Measurements from ENCODE around the gene S100A5.
"Not testable (repeated sequence)": the region's sequence is repeated elsewhere in the genome, so short reads cannot be mapped to it uniquely, and the experiment has no call there.

The S100A5 gene, protein sequence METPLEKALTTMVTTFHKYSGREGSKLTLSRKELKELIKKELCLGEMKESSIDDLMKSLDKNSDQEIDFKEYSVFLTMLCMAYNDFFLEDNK

DNA sequence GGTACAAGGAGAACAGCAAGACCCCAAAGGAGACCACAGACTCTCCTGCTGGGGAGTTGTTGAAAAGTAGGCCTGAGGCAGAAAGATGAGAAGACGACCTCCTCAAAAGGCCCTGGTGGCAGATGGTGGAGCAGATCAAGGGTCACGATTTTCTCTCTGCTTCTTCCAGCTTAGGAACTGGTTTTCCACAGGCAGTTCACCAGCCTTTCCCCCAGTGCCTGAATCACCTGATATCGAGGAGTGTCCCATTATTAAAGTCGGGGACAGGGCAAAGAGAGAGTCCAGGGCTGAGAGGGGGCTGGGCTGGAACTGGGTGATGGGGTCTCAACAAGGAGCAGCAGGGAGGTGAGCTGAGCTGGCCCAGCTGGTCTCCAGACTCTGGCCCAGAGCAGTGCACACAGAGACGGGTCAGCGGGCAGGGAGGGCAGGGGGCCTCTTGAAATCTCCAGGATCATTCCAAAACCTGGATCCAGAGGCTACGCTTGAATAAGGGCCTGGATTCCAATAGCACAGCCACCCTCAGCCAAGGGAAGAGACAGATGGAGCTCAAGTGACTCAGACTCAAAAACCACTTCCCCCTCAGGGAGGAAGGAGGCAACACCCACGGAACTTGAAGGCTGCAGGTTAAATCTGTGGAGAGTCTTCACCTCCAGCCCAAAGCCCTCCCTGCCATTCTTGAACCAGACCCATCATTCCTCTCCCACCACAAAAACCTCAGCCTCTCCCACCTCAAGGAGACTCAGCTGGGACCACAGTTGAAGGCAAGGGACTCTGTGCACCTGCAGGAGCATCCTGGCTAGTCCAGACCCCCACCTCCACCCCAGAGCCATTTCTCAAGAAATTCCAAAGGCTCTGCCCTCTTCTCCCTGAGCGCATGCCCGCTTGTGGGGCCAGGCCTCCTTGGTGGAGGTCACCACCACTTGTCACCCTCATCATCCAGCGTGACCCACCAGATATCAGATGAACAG is at the start of gene S100A5:
Gene S100A5 (minus strand): TSS at position 541 of the 968 bp plus-strand sequence. CDS start 743 bp downstream, outside the sequence.
- no peak within 1 kb of the TSS for H3K4me3 ChIP-seq (ENCODE audit: low read depth, low read length)
- H3K4me1 ChIP-seq (ENCODE audit: control insufficient read depth, insufficient read depth, low read length), result peaks cover 19% of the 10 kb centered on the region
- peaks cover 2% of the 10 kb centered on the region for H3K36me3 ChIP-seq (ENCODE audit: control insufficient read depth, insufficient read depth, low read length)
- no peak within 1 kb of the TSS for H3K9ac ChIP-seq (ENCODE audit: low read depth, low read length)
- no peaks in the 10 kb centered on the region for H3K9me3 ChIP-seq (ENCODE audit: control insufficient read depth, insufficient read depth, low read length)
- peaks cover 9% of the 10 kb centered on the region for H3K27me3 ChIP-seq (ENCODE audit: control insufficient read depth, insufficient read depth, low read length)

DNA sequence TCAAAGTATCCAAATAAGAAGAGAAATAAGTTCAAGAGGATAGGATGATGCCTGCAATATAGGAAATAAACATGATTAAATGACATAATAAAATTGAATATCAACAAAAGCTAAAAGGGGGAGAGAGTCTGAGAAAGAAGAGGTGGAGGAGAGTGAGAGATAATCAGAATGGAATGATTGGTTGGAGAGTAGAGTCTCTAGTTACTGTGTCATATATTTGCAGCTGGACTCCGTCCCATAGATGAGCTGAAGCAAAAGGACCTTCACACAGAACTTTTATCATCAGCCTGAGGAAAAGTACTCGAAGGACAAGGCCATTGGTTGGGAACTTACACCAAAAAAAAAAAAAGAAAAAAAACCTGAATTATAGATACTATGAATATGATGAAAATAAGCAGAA is 47.7 kb upstream of the S100A5 start:
- Histone ChIP-seq H3K4me1 (ENCODE audit: control insufficient read depth, insufficient read depth, low read length) (no peaks in the 10 kb centered on the region), H3K4me3 (ENCODE audit: low read depth, low read length) (no peak overlapping the region), H3K27me3 (ENCODE audit: control insufficient read depth, insufficient read depth, low read length) (no peaks in the 10 kb centered on the region), H3K9ac (ENCODE audit: low read depth, low read length) (no peak overlapping the region), H3K36me3 (ENCODE audit: control insufficient read depth, insufficient read depth, low read length) (no peaks in the 10 kb centered on the region), H3K9me3 (ENCODE audit: control insufficient read depth, insufficient read depth, low read length) (no peaks in the 10 kb centered on the region)

DNA sequence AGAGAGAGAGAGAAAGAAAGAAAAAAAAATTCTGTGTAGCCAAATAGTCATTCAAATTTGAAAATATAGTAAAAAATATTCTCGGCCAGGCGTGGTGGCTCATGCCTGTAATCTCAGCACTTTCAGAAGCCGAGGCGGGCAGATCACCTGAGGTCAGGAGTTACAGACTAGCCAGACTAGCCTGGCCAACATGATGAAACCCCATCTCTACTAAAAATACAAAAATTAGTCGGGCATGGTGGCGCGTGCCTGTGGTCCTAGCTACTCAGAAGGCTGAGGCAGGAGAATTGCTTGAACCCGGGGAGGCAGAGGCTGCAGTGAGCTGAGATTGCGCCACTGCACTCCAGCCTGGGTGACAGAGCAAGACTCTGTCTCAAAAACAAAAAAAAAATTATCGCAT is 47.3 kb upstream of the S100A5 start:
- H3K4me1 ChIP-seq (ENCODE audit: control insufficient read depth, insufficient read depth, low read length); H3K9me3 ChIP-seq (ENCODE audit: control insufficient read depth, insufficient read depth, low read length); H3K36me3 ChIP-seq (ENCODE audit: control insufficient read depth, insufficient read depth, low read length); H3K4me3 ChIP-seq (ENCODE audit: low read depth, low read length); H3K27me3 ChIP-seq (ENCODE audit: control insufficient read depth, insufficient read depth, low read length); H3K9ac ChIP-seq (ENCODE audit: low read depth, low read length): not testable (repeated sequence)

DNA sequence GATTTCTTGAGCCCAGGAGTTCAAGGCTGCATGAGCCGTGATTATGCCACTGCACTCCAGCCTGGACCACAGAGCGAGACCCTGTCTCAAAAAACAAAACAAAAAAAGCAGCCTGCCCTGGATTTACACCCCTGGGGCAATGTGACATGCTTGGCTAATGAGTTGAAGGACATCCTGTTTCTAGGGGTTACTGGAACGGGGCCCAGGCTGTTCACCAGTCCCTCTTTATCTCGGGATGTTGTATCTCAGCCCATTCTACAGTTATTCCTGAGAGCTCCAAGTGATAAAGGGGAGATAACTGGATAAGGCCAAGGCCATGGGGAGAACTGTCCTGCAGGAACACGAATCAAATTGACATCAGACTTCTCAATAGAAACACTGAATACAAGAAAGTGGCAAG is 46.6 kb upstream of the S100A5 start:
- H3K9ac ChIP-seq (ENCODE audit: low read depth, low read length), result no peak overlapping the region
- H3K9me3 ChIP-seq (ENCODE audit: control insufficient read depth, insufficient read depth, low read length), result no peaks in the 10 kb centered on the region
- no peaks in the 10 kb centered on the region for H3K27me3 ChIP-seq (ENCODE audit: control insufficient read depth, insufficient read depth, low read length)
- H3K36me3 ChIP-seq (ENCODE audit: control insufficient read depth, insufficient read depth, low read length), result no peaks in the 10 kb centered on the region
- no peaks in the 10 kb centered on the region for H3K4me1 ChIP-seq (ENCODE audit: control insufficient read depth, insufficient read depth, low read length)
- no peak overlapping the region for H3K4me3 ChIP-seq (ENCODE audit: low read depth, low read length)

DNA sequence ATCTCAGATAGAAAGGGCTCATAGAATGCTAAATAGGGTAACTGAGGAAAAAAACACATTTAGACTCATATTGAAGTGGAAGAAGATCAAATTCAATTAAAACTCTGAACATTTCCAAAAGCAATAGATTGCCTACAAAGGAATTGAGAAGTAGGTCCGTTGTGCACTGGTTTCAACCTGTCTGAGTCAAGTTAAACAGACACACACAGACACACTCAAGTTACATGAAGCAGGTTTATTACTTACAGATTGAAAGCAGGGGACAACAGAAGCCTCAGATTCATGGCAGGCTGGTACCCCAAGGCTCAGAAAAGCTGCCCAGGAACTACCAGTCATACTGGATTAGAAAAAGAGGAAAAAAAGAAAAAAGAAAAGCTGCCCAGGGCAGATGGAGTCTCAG is 45.6 kb upstream of the S100A5 start:
- H3K36me3 ChIP-seq (ENCODE audit: control insufficient read depth, insufficient read depth, low read length), result no peaks in the 10 kb centered on the region
- no peaks in the 10 kb centered on the region for H3K4me1 ChIP-seq (ENCODE audit: control insufficient read depth, insufficient read depth, low read length)
- H3K9me3 ChIP-seq (ENCODE audit: control insufficient read depth, insufficient read depth, low read length), result no peaks in the 10 kb centered on the region
- no peak overlapping the region for H3K9ac ChIP-seq (ENCODE audit: low read depth, low read length)
- no peak overlapping the region for H3K4me3 ChIP-seq (ENCODE audit: low read depth, low read length)
- no peaks in the 10 kb centered on the region for H3K27me3 ChIP-seq (ENCODE audit: control insufficient read depth, insufficient read depth, low read length)

DNA sequence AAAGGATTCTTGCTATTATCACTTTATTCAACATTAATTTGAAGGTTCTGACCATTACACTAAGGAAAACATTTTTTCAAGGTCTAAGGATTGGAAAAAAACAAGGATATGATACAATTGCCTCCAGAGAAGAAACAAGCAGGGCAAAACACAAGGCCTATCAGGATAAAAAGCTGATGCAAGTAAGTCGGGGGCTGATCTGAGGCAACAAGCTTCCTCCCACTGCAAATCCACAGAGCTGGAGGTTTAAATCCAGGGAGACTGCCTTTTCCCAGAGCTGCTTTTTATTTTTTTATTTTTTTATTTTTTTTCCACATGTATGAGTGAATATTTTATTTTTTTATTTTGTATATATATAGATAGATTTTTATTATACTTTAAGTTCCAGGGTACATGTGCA is 44.3 kb upstream of the S100A5 start:
- no peak overlapping the region for H3K4me3 ChIP-seq (ENCODE audit: low read depth, low read length)
- no peaks in the 10 kb centered on the region for H3K27me3 ChIP-seq (ENCODE audit: control insufficient read depth, insufficient read depth, low read length)
- no peak overlapping the region for H3K9ac ChIP-seq (ENCODE audit: low read depth, low read length)
- H3K9me3 ChIP-seq (ENCODE audit: control insufficient read depth, insufficient read depth, low read length), result no peaks in the 10 kb centered on the region
- no peaks in the 10 kb centered on the region for H3K4me1 ChIP-seq (ENCODE audit: control insufficient read depth, insufficient read depth, low read length)
- H3K36me3 ChIP-seq (ENCODE audit: control insufficient read depth, insufficient read depth, low read length), result no peaks in the 10 kb centered on the region

DNA sequence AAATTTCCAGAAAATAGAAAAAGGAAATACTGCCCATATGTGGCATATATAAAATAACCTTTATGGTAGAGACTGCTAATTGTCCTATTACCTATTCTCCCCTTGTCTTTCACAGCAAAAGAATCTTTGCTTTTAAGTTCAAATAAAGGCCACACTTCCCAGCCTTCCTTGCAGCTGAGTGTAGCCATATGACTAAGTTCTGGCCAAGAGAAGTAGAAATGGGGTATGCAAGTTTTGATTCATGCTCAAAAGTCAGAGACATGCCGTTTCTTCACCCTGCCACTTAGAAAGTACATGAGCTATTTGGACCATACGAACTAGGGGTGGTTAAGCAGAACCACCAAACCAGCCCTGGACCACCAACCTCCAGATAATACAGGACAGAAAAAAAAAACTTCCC is 43.2 kb upstream of the S100A5 start:
- Histone ChIP-seq H3K27me3 (ENCODE audit: control insufficient read depth, insufficient read depth, low read length) (no peaks in the 10 kb centered on the region), H3K9me3 (ENCODE audit: control insufficient read depth, insufficient read depth, low read length) (no peaks in the 10 kb centered on the region), H3K4me3 (ENCODE audit: low read depth, low read length) (no peak overlapping the region), H3K4me1 (ENCODE audit: control insufficient read depth, insufficient read depth, low read length) (no peaks in the 10 kb centered on the region), H3K9ac (ENCODE audit: low read depth, low read length) (no peak overlapping the region), H3K36me3 (ENCODE audit: control insufficient read depth, insufficient read depth, low read length) (no peaks in the 10 kb centered on the region)

DNA sequence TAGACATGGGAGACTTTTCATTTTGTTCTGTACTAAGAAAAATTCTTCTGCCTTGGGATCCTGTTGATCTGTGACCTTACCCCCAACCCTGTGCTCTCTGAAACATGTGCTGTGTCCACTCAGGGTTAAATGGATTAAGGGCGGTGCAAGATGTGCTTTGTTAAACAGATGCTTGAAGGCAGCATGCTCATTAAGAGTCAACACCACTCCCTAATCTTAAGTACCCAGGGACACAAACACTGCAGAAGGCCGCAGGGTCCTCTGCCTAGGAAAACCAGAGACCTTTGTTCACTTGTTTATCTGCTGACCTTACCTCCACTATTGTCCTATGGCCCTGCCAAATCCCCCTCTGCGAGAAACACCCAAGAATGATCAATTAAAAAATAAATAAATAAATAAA is 42.8 kb upstream of the S100A5 start:
- H3K27me3 ChIP-seq (ENCODE audit: control insufficient read depth, insufficient read depth, low read length); H3K36me3 ChIP-seq (ENCODE audit: control insufficient read depth, insufficient read depth, low read length); H3K4me3 ChIP-seq (ENCODE audit: low read depth, low read length); H3K9ac ChIP-seq (ENCODE audit: low read depth, low read length); H3K4me1 ChIP-seq (ENCODE audit: control insufficient read depth, insufficient read depth, low read length); H3K9me3 ChIP-seq (ENCODE audit: control insufficient read depth, insufficient read depth, low read length): not testable (repeated sequence)

DNA sequence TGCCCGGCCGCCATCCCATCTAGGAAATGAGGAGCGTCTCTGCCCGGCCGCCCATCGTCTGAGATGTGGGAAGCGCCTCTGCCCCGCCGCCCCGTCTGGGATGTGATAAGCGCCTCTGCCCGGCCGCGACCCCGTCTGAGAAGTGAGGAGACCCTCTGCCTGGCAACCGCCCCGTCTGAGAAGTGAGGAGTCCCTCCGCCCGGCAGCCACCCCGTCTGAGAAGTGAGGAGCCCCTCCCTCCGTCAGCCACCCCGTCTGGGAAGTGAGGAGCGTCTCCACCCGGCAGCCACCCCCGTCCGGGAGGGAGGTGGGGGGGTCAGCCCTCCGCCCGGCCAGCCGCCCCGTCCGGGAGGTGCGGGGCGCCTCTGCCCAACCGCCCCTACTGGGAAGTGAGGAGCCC is 42.1 kb upstream of the S100A5 start:
- H3K27me3 ChIP-seq (ENCODE audit: control insufficient read depth, insufficient read depth, low read length); H3K4me3 ChIP-seq (ENCODE audit: low read depth, low read length); H3K9ac ChIP-seq (ENCODE audit: low read depth, low read length); H3K36me3 ChIP-seq (ENCODE audit: control insufficient read depth, insufficient read depth, low read length); H3K4me1 ChIP-seq (ENCODE audit: control insufficient read depth, insufficient read depth, low read length); H3K9me3 ChIP-seq (ENCODE audit: control insufficient read depth, insufficient read depth, low read length): not testable (repeated sequence)

DNA sequence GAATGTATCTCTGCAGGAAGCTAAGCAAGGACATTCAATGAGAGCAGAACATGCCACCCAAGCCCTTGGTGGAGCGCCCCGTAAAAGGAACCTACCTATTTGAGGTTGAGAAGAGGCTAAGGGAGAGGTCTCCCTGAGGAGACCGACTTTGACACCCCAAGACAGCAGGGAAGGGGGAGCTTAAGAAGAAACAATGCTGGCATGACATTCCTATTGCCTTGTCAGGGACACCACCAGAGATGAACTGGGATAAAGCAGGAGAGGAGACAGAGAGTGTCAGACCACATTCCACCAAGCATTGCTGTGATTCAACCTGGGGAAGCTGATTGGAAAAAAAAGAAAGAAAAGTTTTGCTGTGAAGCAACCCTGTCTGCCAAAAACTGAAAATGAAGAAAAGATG is 38.2 kb upstream of the S100A5 start:
- Histone ChIP-seq H3K4me1 (ENCODE audit: control insufficient read depth, insufficient read depth, low read length) (peaks cover 6% of the 10 kb centered on the region), H3K36me3 (ENCODE audit: control insufficient read depth, insufficient read depth, low read length) (no peaks in the 10 kb centered on the region), H3K9me3 (ENCODE audit: control insufficient read depth, insufficient read depth, low read length) (no peaks in the 10 kb centered on the region)

DNA sequence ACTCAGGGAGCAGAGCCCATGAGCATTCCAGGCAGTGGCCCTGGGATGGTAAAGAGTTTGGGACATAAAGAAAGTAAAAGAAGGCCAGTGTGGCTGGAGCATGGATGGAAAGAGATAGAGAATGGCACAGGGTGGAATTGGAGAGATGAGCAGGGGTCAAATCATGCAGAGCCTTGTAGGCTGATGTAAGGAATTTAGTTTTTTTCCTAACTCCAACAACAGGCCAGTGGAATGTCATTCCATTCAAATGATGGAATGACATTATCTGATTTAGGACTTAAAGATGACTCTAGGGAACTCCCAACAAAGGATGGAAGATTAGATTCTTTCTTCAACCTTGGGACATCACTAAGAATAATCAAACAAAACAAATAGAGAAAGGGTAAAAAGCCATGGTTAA is 37.8 kb upstream of the S100A5 start:
- peaks cover 6% of the 10 kb centered on the region for H3K4me1 ChIP-seq (ENCODE audit: control insufficient read depth, insufficient read depth, low read length)
- no peak overlapping the region for H3K4me3 ChIP-seq (ENCODE audit: low read depth, low read length)
- H3K27me3 ChIP-seq (ENCODE audit: control insufficient read depth, insufficient read depth, low read length), result no peaks in the 10 kb centered on the region
- no peaks in the 10 kb centered on the region for H3K36me3 ChIP-seq (ENCODE audit: control insufficient read depth, insufficient read depth, low read length)
- no peaks in the 10 kb centered on the region for H3K9me3 ChIP-seq (ENCODE audit: control insufficient read depth, insufficient read depth, low read length)
- no peak overlapping the region for H3K9ac ChIP-seq (ENCODE audit: low read depth, low read length)

More for the DNA sequence above, 38.2 kb upstream of the S100A5 start:
- Histone ChIP-seq H3K9ac (ENCODE audit: low read depth, low read length) (no peak overlapping the region), H3K4me3 (ENCODE audit: low read depth, low read length) (no peak overlapping the region), H3K27me3 (ENCODE audit: control insufficient read depth, insufficient read depth, low read length) (no peaks in the 10 kb centered on the region)

DNA sequence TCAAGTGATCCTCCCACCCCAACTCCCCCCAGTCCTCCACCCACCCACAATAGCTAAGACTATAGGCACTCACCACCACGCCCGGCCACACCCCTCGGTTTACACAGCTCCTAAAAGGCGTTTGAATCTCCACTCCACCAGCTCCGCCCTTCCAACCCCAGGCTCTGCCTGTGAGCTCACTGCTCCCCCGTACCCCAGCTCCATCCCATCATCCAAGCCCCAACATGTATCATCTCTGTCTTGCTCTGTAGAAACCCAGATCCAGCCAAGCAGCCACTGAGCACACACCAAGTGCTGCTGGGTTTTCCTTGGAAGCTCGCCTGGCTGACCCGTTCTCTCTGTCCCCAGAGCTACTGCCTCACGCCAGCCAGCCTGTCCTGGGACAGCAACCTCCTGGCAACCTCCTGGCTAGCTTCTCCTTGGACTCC is 36.9 kb upstream of the S100A5 start:
- no peak overlapping the region for H3K9ac ChIP-seq (ENCODE audit: low read depth, low read length)
- no peak overlapping the region for H3K4me3 ChIP-seq (ENCODE audit: low read depth, low read length)

More for the DNA sequence above, 36.9 kb upstream of the S100A5 start:
- Histone ChIP-seq H3K9me3 (ENCODE audit: control insufficient read depth, insufficient read depth, low read length) (no peaks in the 10 kb centered on the region), H3K36me3 (ENCODE audit: control insufficient read depth, insufficient read depth, low read length) (no peaks in the 10 kb centered on the region), H3K4me1 (ENCODE audit: control insufficient read depth, insufficient read depth, low read length) (peaks cover 6% of the 10 kb centered on the region), H3K27me3 (ENCODE audit: control insufficient read depth, insufficient read depth, low read length) (no peaks in the 10 kb centered on the region)
